H1 (cell line): Measurements from ENCODE around the gene TIA1. TPM values are rescaled to one million over a fixed set of nuclear protein-coding genes. Genes with fewer than 3 reads are reported as not detected.

Experiments used
- CTCF ChIA-PET: fragments of 300-600 bp; sonication (Branson Sonifier 250); formaldehyde crosslinking; loops from one replicate; lab custom pipeline; 2021; ENCODE audit not compliant: partially characterized antibody; lab: Charles Lee
- POLR2A ChIA-PET: fragments of 300-600 bp; sonication (Branson Sonifier 250); formaldehyde crosslinking; loops from one replicate; lab custom pipeline; 2021; ENCODE audit warnings: inconsistent platforms; ENCODE audit not compliant: partially characterized antibody; lab: Charles Lee
- DNase-seq, 2 experiments: peaks; one replicate each; pipeline versions ENCODE4 v3.0.0 to v3.0.0-alpha.2; 2010 to 2022; ENCODE audit warnings: low spot score in 2 of 2, low read depth in 1 of 2, mixed read lengths in 1 of 2
- FAIRE-seq: peaks from 2 replicates; lab custom pipeline; 2011; peaks lifted over from hg19 to GRCh38; lab: Jason Lieb, UNC
- H2AFZ ChIP-seq: 2 replicates; pipeline ENCODE4 v1.8.1; 2012; ENCODE audit warnings: low read length, inconsistent platforms
- H2AK5ac ChIP-seq: 2 replicates; pipeline ENCODE4 v1.6.1; 2013; ENCODE audit warnings: low read depth, low read length
- H2BK120ac ChIP-seq: replicated peaks from 2 replicates; pipeline ENCODE3; 2013; ENCODE audit warnings: low read depth, low read length, inconsistent platforms
- H2BK12ac ChIP-seq: 2 replicates; pipeline ENCODE4 v1.6.1; 2013; ENCODE audit warnings: low read depth, low read length
- H2BK15ac ChIP-seq: 2 replicates; pipeline ENCODE4 v1.6.1; 2013; ENCODE audit warnings: low read length
- H2BK20ac ChIP-seq: 2 replicates; pipeline ENCODE4 v1.6.1; 2013; ENCODE audit warnings: low read length
- H2BK5ac ChIP-seq: 2 replicates; pipeline ENCODE4 v1.6.1; 2013; ENCODE audit warnings: low read depth, low read length
- H3K14ac ChIP-seq: 2 replicates; pipeline ENCODE4 v1.6.1; 2013; ENCODE audit warnings: inconsistent platforms; ENCODE audit not compliant: insufficient read length
- H3K18ac ChIP-seq: 2 replicates; pipeline ENCODE4 v1.6.1; 2013; ENCODE audit warnings: low read length; ENCODE audit errors: extremely low read depth
- H3K23ac ChIP-seq: 2 replicates; pipeline ENCODE4 v1.6.1; 2013; ENCODE audit warnings: inconsistent platforms; ENCODE audit not compliant: insufficient read length
- H3K23me2 ChIP-seq: 2 replicates; pipeline ENCODE4 v1.6.1; 2013; ENCODE audit warnings: low read depth, low read length
- H3K27ac ChIP-seq: 2 replicates; pipeline ENCODE4 v1.6.1; 2011; ENCODE audit warnings: low read depth, low read length, inconsistent platforms
- H3K27me3 ChIP-seq, 4 experiments: replicated peaks in 1 of 4; 1 replicate in 1 of 4; 2 replicates in 3 of 4; pipeline versions ENCODE4 v1.6.1 to v1.8.1; 2011 to 2013; ENCODE audit warnings: low read length in 3 of 4, mild to moderate bottlenecking in 3 of 4, inconsistent platforms in 2 of 4, mixed read lengths in 2 of 4, moderate library complexity in 1 of 4; ENCODE audit not compliant: control insufficient read depth in 3 of 4, insufficient read depth in 3 of 4; ENCODE audit errors: extremely low read depth in 1 of 4
- H3K36me3 ChIP-seq, 4 experiments: 2 replicates each; pipeline versions ENCODE4 v1.6.1 to v1.8.1; 2011 to 2013; ENCODE audit warnings: mild to moderate bottlenecking in 4 of 4, low read length in 3 of 4, moderate library complexity in 2 of 4, control low read depth in 1 of 4, inconsistent platforms in 1 of 4; ENCODE audit not compliant: insufficient read depth in 4 of 4, control insufficient read depth in 2 of 4
- H3K4ac ChIP-seq: replicated peaks from 2 replicates; pipeline ENCODE3; 2013; ENCODE audit warnings: low read length, low read depth, mixed read lengths, inconsistent platforms; ENCODE audit not compliant: insufficient read length
- H3K4me1 ChIP-seq, 4 experiments: replicated peaks in 1 of 4; 1 replicate in 1 of 4; 2 replicates in 3 of 4; pipeline versions ENCODE4 v1.6.1 to v1.8.1; 2011 to 2013; ENCODE audit warnings: low read length in 3 of 4, inconsistent platforms in 2 of 4, mixed read lengths in 1 of 4; ENCODE audit not compliant: insufficient read depth in 4 of 4, control insufficient read depth in 3 of 4
- H3K4me2 ChIP-seq, 2 experiments: 2 replicates each; pipeline versions ENCODE4 v1.6.1 to v1.8.1; 2011 to 2013; ENCODE audit warnings: low read depth in 2 of 2, low read length in 2 of 2, control low read depth in 1 of 2, inconsistent platforms in 1 of 2, mild to moderate bottlenecking in 1 of 2; ENCODE audit not compliant: insufficient read depth in 1 of 2
- H3K4me3 ChIP-seq, 4 experiments: fragments of 200-600, 300-600 bp in 1 of 4; sonication (generic), shearing (Covaris generic), sonication (Bioruptor Twin) in 1 of 4; 2 replicates each; pipeline versions ENCODE4 v1.5.1 to v1.8.1; 2011 to 2016; ENCODE audit warnings: low read length in 4 of 4, low read depth in 3 of 4, control low read depth in 2 of 4, inconsistent platforms in 2 of 4, mild to moderate bottlenecking in 2 of 4, mixed read lengths in 1 of 4, moderate library complexity in 1 of 4; ENCODE audit not compliant: insufficient read depth in 2 of 4; ENCODE audit errors: extremely low read depth in 1 of 4
- H3K56ac ChIP-seq: replicated peaks from 2 replicates; pipeline ENCODE3; 2013; ENCODE audit warnings: low read depth, mild to moderate bottlenecking, mixed read lengths, low read length, inconsistent platforms; ENCODE audit not compliant: insufficient read length
- H3K79me1 ChIP-seq: 2 replicates; pipeline ENCODE4 v1.6.1; 2013; ENCODE audit warnings: low read depth, low read length, control low read depth
- H3K79me2 ChIP-seq, 2 experiments: 2 replicates each; pipeline versions ENCODE4 v1.6.1 to v1.8.1; 2012 to 2013; ENCODE audit warnings: low read length in 2 of 2, mild to moderate bottlenecking in 2 of 2, inconsistent platforms in 1 of 2; ENCODE audit not compliant: insufficient read depth in 2 of 2, control insufficient read depth in 1 of 2
- H3K9ac ChIP-seq, 4 experiments: replicated peaks in 1 of 4; 1 replicate in 1 of 4; 2 replicates in 3 of 4; pipeline versions ENCODE4 v1.6.1 to v1.8.1; 2011 to 2013; ENCODE audit warnings: low read depth in 3 of 4, low read length in 3 of 4, control low read depth in 2 of 4, mild to moderate bottlenecking in 2 of 4, moderate library complexity in 2 of 4, inconsistent platforms in 1 of 4; ENCODE audit errors: extremely low read depth in 1 of 4
- H3K9me3 ChIP-seq, 2 experiments: 2 replicates each; pipeline versions ENCODE4 v1.6.1 to v1.8.1; 2012 to 2013; ENCODE audit warnings: mild to moderate bottlenecking in 2 of 2, moderate library complexity in 2 of 2, control low read depth in 1 of 2, inconsistent platforms in 1 of 2, low read depth in 1 of 2, low read length in 1 of 2, mixed read lengths in 1 of 2; ENCODE audit not compliant: insufficient read depth in 2 of 2
- H4K20me1 ChIP-seq, 2 experiments: replicated peaks in 1 of 2; 2 replicates each; pipeline versions ENCODE3 to v1.8.1; 2011 to 2013; ENCODE audit warnings: inconsistent platforms in 2 of 2, low read length in 2 of 2, mild to moderate bottlenecking in 1 of 2; ENCODE audit not compliant: insufficient read depth in 2 of 2, control insufficient read depth in 1 of 2
- H4K5ac ChIP-seq: 2 replicates; pipeline ENCODE4 v1.6.1; 2013; ENCODE audit warnings: low read length, low read depth, mixed read lengths, inconsistent platforms; ENCODE audit not compliant: insufficient read length
- H4K8ac ChIP-seq: 2 replicates; pipeline ENCODE4 v1.8.0; 2013; ENCODE audit warnings: mild to moderate bottlenecking, moderate library complexity, low read length, inconsistent platforms; ENCODE audit not compliant: insufficient read depth; ENCODE audit errors: extremely low read depth
- H4K91ac ChIP-seq: replicated peaks from 2 replicates; pipeline ENCODE3; 2013; ENCODE audit warnings: low read length, mixed read lengths, inconsistent platforms; ENCODE audit not compliant: insufficient read length
- WGBS, 2 experiments: shearing (Covaris generic) in 1 of 2; methylation state at CpG; one replicate each; pipeline versions ENCODE4 v1.1.6 to v1.1.7; 2013 to 2015; ENCODE audit warnings: low lambda C conversion rate in 2 of 2, mixed read lengths in 2 of 2, inconsistent platforms in 1 of 2, low coverage in 1 of 2, missing lambda C conversion rate in 1 of 2; ENCODE audit not compliant: insufficient replicate concordance in 2 of 2, insufficient coverage in 1 of 2, insufficient read length in 1 of 2; ENCODE audit errors: extremely low coverage in 1 of 2, missing lambda C conversion rate in 1 of 2; 5-methylcytosine and 5-hydroxymethylcytosine counted together
- polyA plus RNA-seq, 7 experiments: library from polyadenylated mRNA; depleted of rRNA in 3 of 7; stranded (reverse) in 5 of 7; unstranded in 2 of 7; fragments of >200 nt in 5 of 7; fragments of 200-250 nt in 2 of 7; gene quantifications; 1 replicate in 5 of 7; 2 replicates in 1 of 7; 4 replicates in 1 of 7; pipeline versions ENCODE4 v1.2.1 to v1.2.3, GENCODE V29; 2011 to 2013; ENCODE audit warnings: missing spikeins in 2 of 7, mixed read lengths in 2 of 7
- total RNA-seq: library from RNA; stranded (reverse); fragmentation: NEBNext Ultra II Directional; extraction: Animal tissue kit (Norgen Biotek cat#: 25700); gene quantifications from 2 replicates; pipeline ENCODE4 v1.2.1, GENCODE V29; 2021

The TIA1 gene
- total and polyA plus RNA-seq, 2 of the 8 experiments (the other 6 are each of a cell fraction or from before 2014, with no cell fraction given): 58.6 to 181 TPM

DNA sequence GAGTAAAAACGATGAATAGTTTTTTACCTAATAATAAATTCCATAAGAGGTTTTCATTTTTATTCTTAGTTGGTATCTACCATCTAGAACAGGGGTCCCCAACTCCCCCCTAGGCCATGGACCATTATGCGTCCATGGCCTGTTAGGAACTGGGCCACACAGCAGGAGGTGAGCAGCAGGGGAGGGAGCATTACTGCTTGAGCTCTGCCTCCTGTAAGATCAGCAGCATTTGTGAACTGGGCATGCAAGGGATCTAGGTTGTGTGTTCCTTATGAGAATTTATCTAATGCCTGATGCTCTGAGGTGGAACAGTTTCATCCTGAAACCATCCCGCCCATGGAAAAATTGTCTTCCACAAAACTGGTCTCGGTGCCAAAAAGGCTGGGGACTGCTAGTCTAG lies 5.9 kb downstream of the TIA1 start:
- H4K20me1 ChIP-seq: peaks cover 11 to 21% of the 10 kb centered on the region in 2 experiments

More for the DNA sequence above, 5.9 kb downstream of the TIA1 start:
- peaks cover 0 to 38% (median 4%) of the 10 kb centered on the region in 4 experiments; a peak in 2 of 8 replicates for H3K36me3 ChIP-seq
- H4K8ac ChIP-seq: no peak overlapping the region
- WGBS, 2 experiments: 91% methylated on average over 4 of the region's 4 CpGs; no CpG with 5 or more reads in 1 of the 2 experiments
- H2AFZ ChIP-seq: no peak overlapping the region
- no peak overlapping the region for H3K23ac ChIP-seq
- peaks cover 0 to 9% (median 6%) of the 10 kb centered on the region in 4 experiments; a peak in 6 of 7 replicates for H3K4me1 ChIP-seq
- DNase-seq: no peak
- no peak overlapping the region for H4K5ac ChIP-seq
- H3K56ac ChIP-seq: no peak overlapping the region
- CTCF ChIA-PET: interaction anchor here (0.6 to 1.7 kb wide), 2 partner anchors 11 to 199 kb away, joined by 3 read pairs; no protein-coding TSS in a partner anchor
- H3K9ac ChIP-seq: no peak overlapping the region
- H3K14ac ChIP-seq: no peak overlapping the region
- no peak overlapping the region for H2BK120ac ChIP-seq
- H2BK20ac ChIP-seq: no peak overlapping the region
- peak overlapping the region in 1 of 2 experiments; percentile 36; a peak in 2 of 4 replicates for H3K4me2 ChIP-seq
- no peak for FAIRE-seq
- H3K79me1 ChIP-seq: peaks cover 3% of the 10 kb centered on the region; the same call in 1 of the 2 replicates
- no peak overlapping the region for H3K4ac ChIP-seq
- H3K18ac ChIP-seq: no peak overlapping the region
- H3K23me2 ChIP-seq: 0 out of 2 replicates have a peak, but pooled peaks cover 4% of the 10 kb centered on the region
- H3K9me3 ChIP-seq: no peaks in the 10 kb centered on the region
- H3K27me3 ChIP-seq: no peaks in the 10 kb centered on the region
- no peak overlapping the region for H2BK12ac ChIP-seq
- H2AK5ac ChIP-seq: no peak overlapping the region
- POLR2A ChIA-PET: interaction anchor here (0.6 to 4.6 kb wide), 4 partner anchors 10 to 51 kb away, joined by 3 to 21 read pairs (median 7); partner anchors contain the start of genes PCYOX1 and SNRPG
- H2BK5ac ChIP-seq: no peak overlapping the region
- H3K27ac ChIP-seq: no peak overlapping the region
- H3K79me2 ChIP-seq: peaks cover 67 to 97% of the 10 kb centered on the region in 2 experiments
- H4K91ac ChIP-seq: no peak overlapping the region
- peak overlapping the region in 2 of 4 experiments; percentile 7 to 8; a peak in 1 of 8 replicates for H3K4me3 ChIP-seq
- no peak overlapping the region for H2BK15ac ChIP-seq
